Natural killer cell (primary cell): ENCODE data around the gene SERPINE1. TPM values are rescaled to one million over a fixed set of nuclear protein-coding genes. Genes with fewer than 3 reads are reported as not detected.

ENCODE experiments used
- ATAC-seq, 3 donors: fragments of 150-1000 bp in 2 of 3; fragments of 200-7000 bp in 1 of 3; cut with Tn5 transposase; 1 replicate in 1 of 3; 2 replicates in 2 of 3; pipeline ENCODE4 v1.10.0; 2021; ENCODE audit warnings: mild to moderate bottlenecking in 2 of 3, moderate library complexity in 2 of 3
- DNase-seq, 2 donors: peaks; one replicate each; pipeline versions ENCODE4 v3.0.0 to v3.0.0-alpha.2; 2013 to 2021; ENCODE audit warnings: mixed read lengths in 1 of 2
- H3K27ac ChIP-seq: one replicate; pipeline ENCODE4 v1.5.1; 2013; ENCODE audit warnings: mild to moderate bottlenecking, low read length
- H3K27me3 ChIP-seq: one replicate; pipeline ENCODE4 v1.6.1; 2013; ENCODE audit warnings: low read length; ENCODE audit not compliant: control insufficient read depth, insufficient read depth
- H3K36me3 ChIP-seq: one replicate; pipeline ENCODE4 v1.6.1; 2013; ENCODE audit warnings: low read length; ENCODE audit not compliant: control insufficient read depth, insufficient read depth
- H3K4me1 ChIP-seq: one replicate; pipeline ENCODE4 v1.6.1; 2013; ENCODE audit warnings: low read length; ENCODE audit not compliant: control insufficient read depth, insufficient read depth
- H3K4me3 ChIP-seq: one replicate; pipeline ENCODE4 v1.5.1; 2013; ENCODE audit warnings: low read length
- H3K9me3 ChIP-seq: one replicate; pipeline ENCODE4 v1.6.1; 2013; ENCODE audit warnings: low read length; ENCODE audit not compliant: control insufficient read depth, insufficient read depth
- H3K27ac Mint-ChIP-seq, 2 donors: one replicate each; pipeline ENCODE4 v1.8.0; 2022; ENCODE audit warnings: mild to moderate bottlenecking in 2 of 2, mixed read lengths in 2 of 2, moderate library complexity in 1 of 2
- H3K27me3 Mint-ChIP-seq, 2 donors: one replicate each; pipeline ENCODE4 v1.8.0; 2022; ENCODE audit warnings: low read depth in 2 of 2, mixed read lengths in 2 of 2
- H3K36me3 Mint-ChIP-seq: one replicate; pipeline ENCODE4 v1.8.0; 2022; ENCODE audit warnings: mixed read lengths
- H3K4me1 Mint-ChIP-seq, 2 donors: one replicate each; pipeline ENCODE4 v1.8.0; 2022; ENCODE audit warnings: mixed read lengths in 2 of 2
- H3K4me3 Mint-ChIP-seq: one replicate; pipeline ENCODE4 v1.8.0; 2022; ENCODE audit warnings: mild to moderate bottlenecking, moderate library complexity, mixed read lengths
- H3K9me3 Mint-ChIP-seq, 2 donors: one replicate each; pipeline ENCODE4 v1.8.0; 2022; ENCODE audit warnings: mixed read lengths in 2 of 2
- WGBS: methylation state at CpG from one replicate; pipeline ENCODE4 v1.1.7; 2013; ENCODE audit warnings: missing lambda C conversion rate; ENCODE audit not compliant: insufficient coverage; 5-methylcytosine and 5-hydroxymethylcytosine counted together
- intact Hi-C: fragments of 100-400 bp; cut with micrococcal nuclease; formaldehyde crosslinking; loops from one replicate; pipeline ENCODE4 v1.14.2; 2022
- total RNA-seq, 4 donors: library from RNA; stranded (reverse); fragments of 120-200 nt in 1 of 4; gene quantifications; one replicate each; pipeline versions ENCODE4 v1.2.3 to v1.2.4, GENCODE V29; 2013 to 2022
- TF ChIP-seq, protein P1 (sequence below): fragments of 200-600 bp; IDR thresholded peaks from one replicate; pipeline ENCODE4 v1.8.0; 2022; ENCODE audit warnings: antibody characterized with exemption

Gene SERPINE1
- total RNA-seq, 3 donors from 2014 or later (not counting 1 experiment from before 2014, with no cell fraction given), result 0.48 to 5.5 (median 1.1) TPM

- peaks cover 6 to 12% of the 10 kb centered on the region in 2 donors for H3K4me1 Mint-ChIP-seq
- H3K36me3 Mint-ChIP-seq, result no peaks in the 10 kb centered on the region
- no peaks in the 10 kb centered on the region for H3K27me3 ChIP-seq
- DNase-seq (no peak), ATAC-seq (no peak)
- no peaks in the 10 kb centered on the region for H3K36me3 ChIP-seq
- H3K27me3 Mint-ChIP-seq, result peaks cover 11 to 14% of the 10 kb centered on the region in 2 donors
- H3K27ac Mint-ChIP-seq, result no peak overlapping the region
- no peaks in the 10 kb centered on the region for H3K9me3 ChIP-seq
- H3K4me3 ChIP-seq, result no peak overlapping the region
- no peaks in the 10 kb centered on the region for H3K9me3 Mint-ChIP-seq
- no peak overlapping the region for H3K4me3 Mint-ChIP-seq
- intact Hi-C loops, result no loop called here
- H3K27ac ChIP-seq, result no peak overlapping the region
- TF ChIP-seq, protein P1, sequence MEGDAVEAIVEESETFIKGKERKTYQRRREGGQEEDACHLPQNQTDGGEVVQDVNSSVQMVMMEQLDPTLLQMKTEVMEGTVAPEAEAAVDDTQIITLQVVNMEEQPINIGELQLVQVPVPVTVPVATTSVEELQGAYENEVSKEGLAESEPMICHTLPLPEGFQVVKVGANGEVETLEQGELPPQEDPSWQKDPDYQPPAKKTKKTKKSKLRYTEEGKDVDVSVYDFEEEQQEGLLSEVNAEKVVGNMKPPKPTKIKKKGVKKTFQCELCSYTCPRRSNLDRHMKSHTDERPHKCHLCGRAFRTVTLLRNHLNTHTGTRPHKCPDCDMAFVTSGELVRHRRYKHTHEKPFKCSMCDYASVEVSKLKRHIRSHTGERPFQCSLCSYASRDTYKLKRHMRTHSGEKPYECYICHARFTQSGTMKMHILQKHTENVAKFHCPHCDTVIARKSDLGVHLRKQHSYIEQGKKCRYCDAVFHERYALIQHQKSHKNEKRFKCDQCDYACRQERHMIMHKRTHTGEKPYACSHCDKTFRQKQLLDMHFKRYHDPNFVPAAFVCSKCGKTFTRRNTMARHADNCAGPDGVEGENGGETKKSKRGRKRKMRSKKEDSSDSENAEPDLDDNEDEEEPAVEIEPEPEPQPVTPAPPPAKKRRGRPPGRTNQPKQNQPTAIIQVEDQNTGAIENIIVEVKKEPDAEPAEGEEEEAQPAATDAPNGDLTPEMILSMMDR, result no peak
- no CpG with 5 or more reads among the region's 2 CpGs for WGBS
- H3K4me1 ChIP-seq, result peaks cover 23% of the 10 kb centered on the region
Observed at GRCh38 chr7:101151908-101152651, 25.2 kb downstream of the SERPINE1 start.

GRCh38 chr7:101153969-101154692 is 27.2 kb downstream of the SERPINE1 start, which contains the start of gene AP1S1:
Gene AP1S1, plus strand, starts transcription at chr7:101154476. Its CDS starts 39 bp downstream, at chr7:101154515.
- WGBS, result 4% methylated on average over 50 of the region's 51 CpGs
- H3K9me3 Mint-ChIP-seq, result no peaks in the 10 kb centered on the region
- peak; percentile 77 to 95 (median 88) for ATAC-seq
- peaks cover 6 to 11% of the 10 kb centered on the region in 2 donors for H3K4me1 Mint-ChIP-seq
- intact Hi-C loops, result no loop called here
- Histone ChIP-seq H3K4me3 (peak within 1 kb of the TSS; percentile 55), H3K27ac (no peak within 1 kb of the TSS), H3K4me1 (peaks cover 18% of the 10 kb centered on the region), H3K27me3 (no peaks in the 10 kb centered on the region), H3K9me3 (no peaks in the 10 kb centered on the region), H3K36me3 (no peaks in the 10 kb centered on the region)
- H3K36me3 Mint-ChIP-seq, result no peaks in the 10 kb centered on the region
- TF ChIP-seq, protein P1, result no peak
- peak within 1 kb of the TSS; percentile 91 for H3K4me3 Mint-ChIP-seq
- H3K27me3 Mint-ChIP-seq, result peaks cover 9 to 10% of the 10 kb centered on the region in 2 donors
- H3K27ac Mint-ChIP-seq, result peak within 1 kb of the TSS; percentile 26 to 89
- DNase-seq, result peak; percentile 71 to 98

- H3K36me3 ChIP-seq, result no peaks in the 10 kb centered on the region
- H3K27ac ChIP-seq, result no peak overlapping the region
- Mint-ChIP-seq H3K4me1 (peaks cover 6 to 11% of the 10 kb centered on the region in 2 donors), H3K36me3 (no peaks in the 10 kb centered on the region), H3K27me3 (peaks cover 3 to 4% of the 10 kb centered on the region in 2 donors), H3K27ac (no peak overlapping the region), H3K9me3 (no peaks in the 10 kb centered on the region), H3K4me3 (peak overlapping the region; percentile 72)
- no peaks in the 10 kb centered on the region for H3K27me3 ChIP-seq
- DNase-seq (peak in 1 of 2 donors; percentile 39), ATAC-seq (no peak)
- under 1% methylated on average over 34 of the region's 34 CpGs for WGBS
- intact Hi-C loops, result no loop called here
- peaks cover 18% of the 10 kb centered on the region for H3K4me1 ChIP-seq
- peak overlapping the region; percentile 55 for H3K4me3 ChIP-seq
- TF ChIP-seq, protein P1, result no peak
- no peaks in the 10 kb centered on the region for H3K9me3 ChIP-seq
Observed at GRCh38 chr7:101154693-101155102, 27.8 kb downstream of the SERPINE1 start.
